Measurements from ENCODE around the gene POU2F2. TPM values are rescaled to one million over a fixed set of nuclear protein-coding genes. Genes with fewer than 3 reads are reported as not detected.

POU2F2 gene
- total and polyA plus RNA-seq, 2 donors (not counting 3 experiments of a cell fraction or from before 2014, with no cell fraction given) = 4.0 to 4.1 TPM

GRCh38 chr19:42081584-42082203, 50.6 kb downstream of the POU2F2 start:
- Histone ChIP-seq H2AFZ (ENCODE audit: low read depth, low read length) (no peak overlapping the region), H3K27ac (ENCODE audit: insufficient read depth, low read depth, low read length) (no peak overlapping the region), H4K20me1 (replicated peaks; ENCODE audit: control insufficient read depth, extremely low read depth, insufficient read depth, low read length) (no peaks in the 10 kb centered on the region), H3K9me3 (replicated peaks; ENCODE audit: control insufficient read depth, insufficient read depth, low read length) (no peaks in the 10 kb centered on the region), H3K4me1 (ENCODE audit: control insufficient read depth, extremely low read depth, insufficient read depth, low read length) (peaks cover 11% of the 10 kb centered on the region), H3K9ac (replicated peaks; ENCODE audit: extremely low read depth, insufficient read depth, low read length) (no peak overlapping the region), H3K79me2 (ENCODE audit: control insufficient read depth, insufficient read depth, low read length) (peaks cover 46% of the 10 kb centered on the region), H3K4me2 (ENCODE audit: insufficient read depth, low read length) (no peak overlapping the region), H3K27me3 (ENCODE audit: control insufficient read depth in 2 of 2, insufficient read depth in 2 of 2, low read length in 2 of 2) (no peaks in the 10 kb centered on the region), H3K9me1 (replicated peaks; ENCODE audit: control insufficient read depth, extremely low read depth, insufficient read depth, low read length) (no peaks in the 10 kb centered on the region), H3K4me3 (replicated peaks in 1 of 3; ENCODE audit: insufficient read depth in 1 of 3, low read depth in 1 of 3, low read length in 3 of 3) (no peak overlapping the region), H3K36me3 (ENCODE audit: control insufficient read depth in 2 of 2, extremely low read depth in 1 of 2, insufficient read depth in 2 of 2, low read length in 2 of 2) (peaks cover 12 to 32% of the 10 kb centered on the region in 2 experiments)
- intact Hi-C loops (cut with micrococcal nuclease) = loop anchor here (1.0 kb wide), 2 partner anchors 11 to 95 kb away; no protein-coding TSS in a partner anchor
- ChIA-PET POLR2A (no interaction called here), CTCF (interaction anchor here (0.6 to 1.3 kb wide), 17 partner anchors 10 to 208 kb away, joined by 3 to 17 read pairs (median 4); no protein-coding TSS in a partner anchor)
- dilution Hi-C loops (cut with MboI; ENCODE audit: extremely low pct_ligation_motif_present, low sequenced_read_pairs) = no loop called here
- TF ChIP-seq POLR2A (IDR thresholded peaks at IDR 0.05; ENCODE audit: low read depth, low read length) (peak; percentile 30), POLR2AphosphoS5 (IDR thresholded peaks at IDR 0.05; ENCODE audit: insufficient read depth, low read depth, low read length) (no peak)
- TF ChIP-seq, protein P1, sequence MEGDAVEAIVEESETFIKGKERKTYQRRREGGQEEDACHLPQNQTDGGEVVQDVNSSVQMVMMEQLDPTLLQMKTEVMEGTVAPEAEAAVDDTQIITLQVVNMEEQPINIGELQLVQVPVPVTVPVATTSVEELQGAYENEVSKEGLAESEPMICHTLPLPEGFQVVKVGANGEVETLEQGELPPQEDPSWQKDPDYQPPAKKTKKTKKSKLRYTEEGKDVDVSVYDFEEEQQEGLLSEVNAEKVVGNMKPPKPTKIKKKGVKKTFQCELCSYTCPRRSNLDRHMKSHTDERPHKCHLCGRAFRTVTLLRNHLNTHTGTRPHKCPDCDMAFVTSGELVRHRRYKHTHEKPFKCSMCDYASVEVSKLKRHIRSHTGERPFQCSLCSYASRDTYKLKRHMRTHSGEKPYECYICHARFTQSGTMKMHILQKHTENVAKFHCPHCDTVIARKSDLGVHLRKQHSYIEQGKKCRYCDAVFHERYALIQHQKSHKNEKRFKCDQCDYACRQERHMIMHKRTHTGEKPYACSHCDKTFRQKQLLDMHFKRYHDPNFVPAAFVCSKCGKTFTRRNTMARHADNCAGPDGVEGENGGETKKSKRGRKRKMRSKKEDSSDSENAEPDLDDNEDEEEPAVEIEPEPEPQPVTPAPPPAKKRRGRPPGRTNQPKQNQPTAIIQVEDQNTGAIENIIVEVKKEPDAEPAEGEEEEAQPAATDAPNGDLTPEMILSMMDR (IDR thresholded peaks at IDR 0.05; ENCODE audit: extremely low read depth in 1 of 2, insufficient read depth in 1 of 2, low read depth in 1 of 2, low read length in 2 of 2) = peak; percentile 47 to 74
- DNase-seq (ENCODE audit: low read depth, low spot score) (peak; percentile 64), FAIRE-seq (peak; percentile 78)
- no TSS peak for BruUV-seq (replicated peaks)

GRCh38 chr19:42080764-42081375, 51.4 kb downstream of the POU2F2 start:
- Histone ChIP-seq H3K27ac (ENCODE audit: insufficient read depth, low read depth, low read length) (no peak overlapping the region), H4K20me1 (replicated peaks; ENCODE audit: control insufficient read depth, extremely low read depth, insufficient read depth, low read length) (no peaks in the 10 kb centered on the region), H3K9ac (replicated peaks; ENCODE audit: extremely low read depth, insufficient read depth, low read length) (no peak overlapping the region), H3K4me3 (replicated peaks in 1 of 3; ENCODE audit: insufficient read depth in 1 of 3, low read depth in 1 of 3, low read length in 3 of 3) (no peak overlapping the region), H3K36me3 (ENCODE audit: control insufficient read depth in 2 of 2, extremely low read depth in 1 of 2, insufficient read depth in 2 of 2, low read length in 2 of 2) (peaks cover 12 to 32% of the 10 kb centered on the region in 2 experiments), H3K27me3 (ENCODE audit: control insufficient read depth in 2 of 2, insufficient read depth in 2 of 2, low read length in 2 of 2) (no peaks in the 10 kb centered on the region), H3K9me3 (replicated peaks; ENCODE audit: control insufficient read depth, insufficient read depth, low read length) (no peaks in the 10 kb centered on the region), H3K9me1 (replicated peaks; ENCODE audit: control insufficient read depth, extremely low read depth, insufficient read depth, low read length) (no peaks in the 10 kb centered on the region), H3K4me2 (ENCODE audit: insufficient read depth, low read length) (no peak overlapping the region), H3K4me1 (ENCODE audit: control insufficient read depth, extremely low read depth, insufficient read depth, low read length) (peaks cover 11% of the 10 kb centered on the region), H3K79me2 (ENCODE audit: control insufficient read depth, insufficient read depth, low read length) (peaks cover 51% of the 10 kb centered on the region), H2AFZ (ENCODE audit: low read depth, low read length) (no peak overlapping the region)
- POLR2A ChIA-PET = no interaction called here
- DNase-seq (ENCODE audit: low read depth, low spot score) (no peak), FAIRE-seq (no peak)
- no peak for TF ChIP-seq FOS (IDR thresholded peaks at IDR 0.05; ENCODE audit: borderline replicate concordance, insufficient read depth, low read length)
- TF ChIP-seq JUN (IDR thresholded peaks at IDR 0.05; ENCODE audit: borderline replicate concordance, insufficient read depth, insufficient read length, low read depth) = no peak
- no peak for TF ChIP-seq MYC (IDR thresholded peaks at IDR 0.05; ENCODE audit: low read depth, low read length)
- no peak for TF ChIP-seq EZH2 (IDR thresholded peaks at IDR 0.05; ENCODE audit: borderline replicate concordance, low read depth, low read length, severe bottlenecking)
- TF ChIP-seq POLR2A (IDR thresholded peaks at IDR 0.05; ENCODE audit: low read depth, low read length) = no peak
- TF ChIP-seq, protein P1 (IDR thresholded peaks at IDR 0.05; ENCODE audit: extremely low read depth in 1 of 2, insufficient read depth in 1 of 2, low read depth in 1 of 2, low read length in 2 of 2) = no peak
- TF ChIP-seq MAX (IDR thresholded peaks at IDR 0.05; ENCODE audit: insufficient read depth, insufficient read length) = no peak
- no peak for TF ChIP-seq POLR2AphosphoS5 (IDR thresholded peaks at IDR 0.05; ENCODE audit: insufficient read depth, low read depth, low read length)
- no peak for TF ChIP-seq GATA2 (IDR thresholded peaks at IDR 0.05; ENCODE audit: insufficient read depth, insufficient read length, low read depth, low read length)
- BruUV-seq (replicated peaks) = TSS peak; percentile 9
- dilution Hi-C loops (cut with MboI; ENCODE audit: extremely low pct_ligation_motif_present, low sequenced_read_pairs) (no loop called here), intact Hi-C loops (cut with micrococcal nuclease) (loop anchor here (1.0 kb wide), 2 partner anchors 11 to 95 kb away; no protein-coding TSS in a partner anchor)
- CTCF ChIA-PET = interaction anchor here (0.6 to 1.3 kb wide), 15 partner anchors 11 to 207 kb away, joined by 3 to 17 read pairs (median 4); no protein-coding TSS in a partner anchor
